Heart left ventricle (tissue), 16 donors: ENCODE data around the gene AJM1. TPM values are rescaled to one million over a fixed set of nuclear protein-coding genes. Genes with fewer than 3 reads are reported as not detected.

Source experiments
- ATAC-seq, 4 donors: fragments of 200-7000 bp; cut with Tn5 transposase; one replicate each; pipeline ENCODE4 v1.9.1; 2020 to 2022; ENCODE audit warnings: moderate library complexity in 4 of 4, mild to moderate bottlenecking in 3 of 4, moderate number of reproducible peaks in 1 of 4
- DNase-seq, 5 donors: peaks; one replicate each; pipeline ENCODE4 v3.0.0-alpha.2; 2020
- H3K27ac ChIP-seq, 12 donors: fragments of 200-600 bp; sonication (generic) in 4 of 12; one replicate each; pipeline versions ENCODE4 v1.5.0 to v1.8.0; 2016 to 2022; ENCODE audit warnings: mild to moderate bottlenecking in 2 of 12
- H3K27me3 ChIP-seq, 9 donors: fragments of 200-600 bp; sonication (generic) in 2 of 9; one replicate each; pipeline versions ENCODE4 v1.5.1 to v1.8.0; 2016 to 2022; ENCODE audit warnings: mild to moderate bottlenecking in 3 of 9
- H3K36me3 ChIP-seq, 9 donors: fragments of 200-600 bp; sonication (generic) in 2 of 9; one replicate each; pipeline versions ENCODE4 v1.5.0 to v1.8.0; 2018 to 2022; ENCODE audit warnings: mild to moderate bottlenecking in 2 of 9
- H3K4me1 ChIP-seq, 12 donors: fragments of 200-600 bp; sonication (generic) in 4 of 12; one replicate each; pipeline versions ENCODE4 v1.5.0 to v1.8.0; 2016 to 2022; ENCODE audit warnings: mild to moderate bottlenecking in 3 of 12
- H3K4me3 ChIP-seq, 12 donors: fragments of 200-600 bp; sonication (generic) in 4 of 12; one replicate each; pipeline versions ENCODE4 v1.5.0 to v1.8.0; 2017 to 2022; ENCODE audit warnings: mild to moderate bottlenecking in 9 of 12, moderate library complexity in 4 of 12
- H3K9me3 ChIP-seq, 12 donors: fragments of 200-600 bp; sonication (generic) in 4 of 12; one replicate each; pipeline versions ENCODE4 v1.5.0 to v1.8.0; 2016 to 2022; ENCODE audit warnings: mild to moderate bottlenecking in 1 of 12
- CTCF ChIP-seq, 12 donors: fragments of 200-600 bp; sonication (generic) in 4 of 12; IDR thresholded peaks; one replicate each; pipeline versions ENCODE4 v1.5.0 to v1.8.0; 2018 to 2022; ENCODE audit warnings: antibody characterized with exemption in 12 of 12, mild to moderate bottlenecking in 5 of 12
- POLR2A ChIP-seq, 2 donors: fragments of 450-650 bp; IDR thresholded peaks; one replicate each; pipeline ENCODE4 v1.6.1; 2017; ENCODE audit warnings: antibody characterized with exemption in 2 of 2, mild to moderate bottlenecking in 2 of 2, moderate library complexity in 2 of 2
- WGBS, 4 donors: extraction: QIAGEN DNeasy Blood & Tissue Kit in 2 of 4; methylation state at CpG; one replicate each; pipeline versions ENCODE4 v1.1.5 to v1.1.7; 2013 to 2018; 5-methylcytosine and 5-hydroxymethylcytosine counted together
- intact Hi-C, 10 donors: fragments of 100-400 bp; cut with DNase I; formaldehyde crosslinking; loops; one replicate each; pipeline versions ENCODE4 v1.11.1 to v1.14.2; 2022
- polyA plus RNA-seq, 2 donors: library from polyadenylated mRNA; stranded (reverse); fragments of 200-250 nt; gene quantifications; one replicate each; pipeline ENCODE4 v1.2.3, GENCODE V29; 2013
- total RNA-seq, 9 donors: library from RNA; depleted of rRNA in 2 of 9; stranded (reverse); fragments of >200 nt in 2 of 9; fragmentation: NEBNext Ultra II Directional in 3 of 9; extraction: Animal tissue kit (Norgen Biotek cat#: 25700) in 3 of 9; gene quantifications; one replicate each; pipeline versions ENCODE4 v1.1.0 to v1.2.4, GENCODE V29; 2016 to 2023
- donor health status: ischemic (EF 13 %, LVEDD 7.1; RV severe dilation, severe dysfunction).
- donor health status: healthy with polysubstance abuse.
- donor health status: DM: no; HTN: yes; CAD: no.
- donor health status: DM: no; HTN: no; CAD: no.
- donor health status: ischemic (EF 25% LVEDD 6.9; RV normal size, moderate dysfunction).
- donor health status: ischemic (EF 25% LVEDD 5.7; RV mildly dilated, moderate dysfunction).
- donor health status: healthy.
- donor health status: DM: yes; HTN: yes; CAD: no.
- donor health status: ischemic (EF 35%, LVEDD 5.7; RV mildly dilated, moderate dysfunction).
- donor health status: nonischemic (EF 11% LVEDD 7.7; RV severe dilation, severe dysfunction).
- donor health status: DM: yes; HTN: yes; CAD: no.
- donor health status: PGD.
- donor health status: ischemic (EF 29% LVEDD 5.4; RV normal size, mild dysfunction).
- donor health status: nonischemic (EF 23%, LVEDD 6.1; RV moderate dilation, normal function).

Gene AJM1
- total and polyA plus RNA-seq, 11 donors: 2.6 to 7.0 (median 5.5) TPM

GRCh38 chr9:136860529-136860928, 18.3 kb downstream of the AJM1 start:
- no peaks in the 10 kb centered on the region for H3K9me3 ChIP-seq
- DNase-seq: peak in 2 of 5 donors; percentile 17 to 21
- TF ChIP-seq CTCF (IDR thresholded peaks at IDR 0.05) (no peak), POLR2A (IDR thresholded peaks at IDR 0.05) (no peak)
- ATAC-seq: no peak
- H3K4me1 ChIP-seq: peaks cover 0 to 39% (median 21%) of the 10 kb centered on the region in 12 donors
- H3K4me3 ChIP-seq: no peak overlapping the region
- peaks cover 0 to 47% (median 36%) of the 10 kb centered on the region in 9 donors for H3K36me3 ChIP-seq
- intact Hi-C loops: loop anchor here in 3 of 10 donors (2.0 to 10.0 kb wide), 2 partner anchors 46 to 64 kb away; no protein-coding TSS in a partner anchor
- no peaks in the 10 kb centered on the region for H3K27me3 ChIP-seq
- no peak overlapping the region for H3K27ac ChIP-seq
- WGBS, 4 donors: 79 to 83% (median 80%) methylated on average over 6 to 9 of the region's 9 CpGs

DNA sequence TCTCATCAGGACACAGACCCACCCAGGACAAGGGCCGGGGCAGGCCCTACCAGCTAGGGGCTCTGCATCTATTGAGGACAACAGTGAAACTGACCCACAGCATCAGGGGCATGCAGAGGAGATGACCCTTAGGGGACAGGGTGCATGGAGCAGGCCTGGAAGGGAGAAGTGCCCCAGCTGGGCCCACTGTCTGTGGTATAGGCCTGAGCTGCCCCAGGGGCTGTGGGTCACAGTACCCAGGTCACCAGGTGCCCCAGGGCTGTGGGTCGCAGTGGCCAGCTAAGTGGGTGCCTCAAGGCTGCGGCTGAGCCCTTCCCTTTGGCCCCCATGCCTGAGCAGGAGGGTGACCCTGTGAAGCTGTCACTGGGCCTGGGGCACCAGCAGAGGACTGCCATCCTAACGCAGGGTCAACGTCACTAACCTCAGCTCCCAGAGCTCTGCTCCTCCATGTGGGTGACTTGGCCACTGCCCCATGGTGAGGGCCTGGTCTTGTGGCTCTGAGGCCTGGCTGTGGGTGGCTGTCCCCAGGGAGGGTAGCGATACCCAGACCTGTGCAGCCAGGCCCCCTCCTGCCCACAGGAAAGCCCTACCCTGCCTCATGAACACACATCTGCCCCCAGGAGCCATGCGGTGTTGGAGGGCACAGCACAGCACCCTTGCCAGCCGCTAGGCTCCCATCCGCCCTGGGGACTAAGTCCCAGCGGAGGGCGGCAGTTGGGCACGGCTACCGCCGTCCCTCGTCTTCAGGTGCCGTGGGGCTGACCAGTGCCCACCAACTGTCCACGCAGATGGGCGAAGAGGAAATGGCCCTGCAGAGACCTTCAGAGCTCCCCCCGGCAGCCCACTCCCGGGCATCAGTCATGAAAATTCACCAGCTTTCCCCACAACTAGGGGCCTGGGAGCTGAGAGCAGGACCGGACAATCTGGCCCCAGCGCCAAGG, 18.9 kb downstream of the AJM1 start:
- peaks cover 0 to 40% (median 21%) of the 10 kb centered on the region in 12 donors for H3K4me1 ChIP-seq

GRCh38 chr9:136861874-136862457, 19.7 kb downstream of the AJM1 start:
- intact Hi-C loops: loop anchor here in 3 of 10 donors (2.0 to 10.0 kb wide), 2 partner anchors 47 to 63 kb away; no protein-coding TSS in a partner anchor
- Histone ChIP-seq H3K9me3 (no peaks in the 10 kb centered on the region), H3K27me3 (no peaks in the 10 kb centered on the region), H3K27ac (no peak overlapping the region), H3K4me1 (peaks cover 0 to 42% (median 23%) of the 10 kb centered on the region in 12 donors), H3K36me3 (peaks cover 0 to 47% (median 36%) of the 10 kb centered on the region in 9 donors), H3K4me3 (no peak overlapping the region)
- TF ChIP-seq CTCF (IDR thresholded peaks at IDR 0.05) (no peak), POLR2A (IDR thresholded peaks at IDR 0.05) (no peak)
- peak in 1 of 5 donors; percentile 22 for DNase-seq
- no peak for ATAC-seq
- whole genome bisulfite sequencing, 4 donors: 87 to 89% (median 88%) methylated on average over 26 of the region's 26 CpGs

More for the DNA sequence above, 18.9 kb downstream of the AJM1 start:
- Histone ChIP-seq H3K9me3 (no peaks in the 10 kb centered on the region), H3K27me3 (no peaks in the 10 kb centered on the region), H3K4me3 (no peak overlapping the region), H3K27ac (no peak overlapping the region), H3K36me3 (peaks cover 0 to 47% (median 36%) of the 10 kb centered on the region in 9 donors)
- intact Hi-C loops: loop anchor here in 3 of 10 donors (2.0 to 10.0 kb wide), 2 partner anchors 46 to 64 kb away; no protein-coding TSS in a partner anchor
- TF ChIP-seq CTCF (IDR thresholded peaks at IDR 0.05) (no peak), POLR2A (IDR thresholded peaks at IDR 0.05) (no peak)
- DNase-seq (peak in 3 of 5 donors; percentile 5 to 24 (median 24)), ATAC-seq (no peak)
- WGBS, 4 donors: 90 to 96% (median 92%) methylated on average over 13 to 22 of the region's 22 CpGs
